ENCODE measurements around the gene ZRSR2. TPM values are rescaled to one million over a fixed set of nuclear protein-coding genes. Genes with fewer than 3 reads are reported as not detected.

The ZRSR2 gene
- polyA plus RNA-seq, 1 of the 3 experiments (the other 2 are of a cell fraction): 14.3 TPM

GRCh38 chrX:15841853-15842516 lies 51.7 kb downstream of the ZRSR2 start (continued):
- TF ChIP-seq CTCF (IDR thresholded peaks at IDR 0.05) (no peak), TAF1 (IDR thresholded peaks at IDR 0.05; ENCODE audit: borderline replicate concordance, low read depth, low read length) (no peak), REST (IDR thresholded peaks at IDR 0.05; ENCODE audit: low read depth, low read length) (no peak), ELF1 (IDR thresholded peaks at IDR 0.05) (no peak), MXI1 (IDR thresholded peaks at IDR 0.05; ENCODE audit: low read depth, low read length) (no peak), SIN3A (IDR thresholded peaks at IDR 0.05; ENCODE audit: borderline replicate concordance, low read depth, low read length) (no peak)

- peaks cover 15% of the 10 kb centered on the region for H3K79me2 ChIP-seq (ENCODE audit: insufficient read depth)
These were observed 53.7 kb downstream of the ZRSR2 start for GRCh38 chrX:15843960-15844359.

More at GRCh38 chrX:15843960-15844359, 53.7 kb downstream of the ZRSR2 start:
- no peaks in the 10 kb centered on the region for H3K27me3 ChIP-seq (ENCODE audit: insufficient read depth)
- ChIA-PET CTCF (interaction anchor here (1.1 kb wide), 1 partner anchor 19 kb away, joined by 3 read pairs; no protein-coding TSS in a partner anchor), POLR2A (no interaction called here)
- TF ChIP-seq ZBTB33 (IDR thresholded peaks at IDR 0.05; ENCODE audit: borderline replicate concordance, low read depth) (no peak), RFX5 (IDR thresholded peaks at IDR 0.05; ENCODE audit: low read length) (no peak), NRF1 (IDR thresholded peaks at IDR 0.05; ENCODE audit: low read depth, low read length) (no peak), YY1 (IDR thresholded peaks at IDR 0.05; ENCODE audit: low read depth) (no peak), MEF2A (IDR thresholded peaks at IDR 0.05; ENCODE audit: borderline replicate concordance, low read depth) (no peak)
- H4K20me1 ChIP-seq (ENCODE audit: insufficient read depth): no peaks in the 10 kb centered on the region
- no peak overlapping the region for H2AFZ ChIP-seq (ENCODE audit: low read depth)
- H3F3A ChIP-seq (replicated peaks; ENCODE audit: insufficient read depth): peaks cover 5% of the 10 kb centered on the region
- H3K9me2 ChIP-seq: no peaks in the 10 kb centered on the region
- DNase-seq: no peak
- H3K4me1 ChIP-seq (ENCODE audit: control insufficient read depth in 1 of 2, insufficient read depth in 2 of 2, low read depth in 1 of 2, low read length in 1 of 2): peaks cover 0 to 8% of the 10 kb centered on the region in 2 experiments; a peak in 2 of 4 replicates
- no peak overlapping the region for H3K4me3 ChIP-seq (ENCODE audit: low read depth in 2 of 2, low read length in 1 of 2)
- no peak overlapping the region for H3K27ac ChIP-seq (ENCODE audit: low read depth in 2 of 2, low read length in 1 of 2)
- H3K4me2 ChIP-seq: no peak overlapping the region
- no peak overlapping the region for H3K9ac ChIP-seq
- peaks cover 43 to 46% of the 10 kb centered on the region in 2 experiments for H3K36me3 ChIP-seq (replicated peaks in 1 of 2; ENCODE audit: control insufficient read depth in 1 of 2, insufficient read depth in 2 of 2, low read length in 1 of 2)
- no peaks in the 10 kb centered on the region for H3K9me3 ChIP-seq
